ENCODE results near the gene LRRK1. TPM values are rescaled to one million over a fixed set of nuclear protein-coding genes. Genes with fewer than 3 reads are reported as not detected.

The LRRK1 gene
- total RNA-seq, 1 donor = 18.0 TPM

DNA sequence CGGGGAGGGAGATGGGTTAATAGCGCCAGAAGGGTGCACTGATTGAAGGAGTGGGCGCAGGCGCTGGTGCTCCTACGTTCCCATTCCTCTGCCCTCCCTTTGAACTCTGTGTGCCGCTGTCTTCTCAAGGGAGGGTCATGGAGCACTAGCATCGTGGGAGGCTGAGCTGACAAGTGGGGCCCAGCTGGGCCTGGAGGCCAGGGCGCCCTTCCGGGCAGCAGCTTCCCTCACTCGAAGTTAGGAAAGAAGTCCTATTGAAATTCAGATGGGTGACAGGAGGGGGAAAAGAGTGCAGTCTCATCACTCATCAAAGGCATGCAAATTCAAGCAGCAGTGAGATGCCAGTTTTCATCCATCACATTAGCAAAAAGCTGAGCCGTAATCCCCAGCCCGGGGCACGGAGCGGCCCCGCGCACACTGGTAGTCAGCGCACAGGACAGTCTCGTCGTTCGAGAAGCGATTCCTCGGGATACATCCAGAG lies 128.2 kb downstream of the LRRK1 start:
- TF ChIP-seq, protein P1, sequence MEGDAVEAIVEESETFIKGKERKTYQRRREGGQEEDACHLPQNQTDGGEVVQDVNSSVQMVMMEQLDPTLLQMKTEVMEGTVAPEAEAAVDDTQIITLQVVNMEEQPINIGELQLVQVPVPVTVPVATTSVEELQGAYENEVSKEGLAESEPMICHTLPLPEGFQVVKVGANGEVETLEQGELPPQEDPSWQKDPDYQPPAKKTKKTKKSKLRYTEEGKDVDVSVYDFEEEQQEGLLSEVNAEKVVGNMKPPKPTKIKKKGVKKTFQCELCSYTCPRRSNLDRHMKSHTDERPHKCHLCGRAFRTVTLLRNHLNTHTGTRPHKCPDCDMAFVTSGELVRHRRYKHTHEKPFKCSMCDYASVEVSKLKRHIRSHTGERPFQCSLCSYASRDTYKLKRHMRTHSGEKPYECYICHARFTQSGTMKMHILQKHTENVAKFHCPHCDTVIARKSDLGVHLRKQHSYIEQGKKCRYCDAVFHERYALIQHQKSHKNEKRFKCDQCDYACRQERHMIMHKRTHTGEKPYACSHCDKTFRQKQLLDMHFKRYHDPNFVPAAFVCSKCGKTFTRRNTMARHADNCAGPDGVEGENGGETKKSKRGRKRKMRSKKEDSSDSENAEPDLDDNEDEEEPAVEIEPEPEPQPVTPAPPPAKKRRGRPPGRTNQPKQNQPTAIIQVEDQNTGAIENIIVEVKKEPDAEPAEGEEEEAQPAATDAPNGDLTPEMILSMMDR (IDR thresholded peaks at IDR 0.05; ENCODE audit: insufficient read depth, low read length) = no peak
- no peak for DNase-seq (ENCODE audit: low read depth)

DNA sequence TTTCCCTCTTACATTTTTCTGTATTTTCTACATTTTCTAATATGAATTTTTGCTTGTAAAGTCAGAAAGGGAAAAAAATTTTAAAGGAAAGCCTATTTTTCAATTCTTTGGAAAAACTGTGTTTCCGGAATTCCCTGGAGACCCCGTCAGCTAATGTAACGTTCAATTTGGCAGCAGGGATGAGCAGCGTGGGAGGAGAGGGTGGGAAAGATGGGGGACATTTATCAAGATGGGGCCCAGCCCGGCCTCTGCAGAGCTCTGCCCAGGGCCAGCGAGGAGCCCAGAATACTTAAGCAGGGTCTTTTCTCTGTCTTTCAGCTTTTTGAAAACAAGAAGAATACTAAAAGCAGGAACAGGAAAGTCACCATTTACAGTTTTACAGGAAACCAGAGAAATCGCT lies 129.0 kb downstream of the LRRK1 start:
- H3K4me3 ChIP-seq (ENCODE audit: low read depth, low read length) = no peak overlapping the region
- TF ChIP-seq, protein P1 (IDR thresholded peaks at IDR 0.05; ENCODE audit: insufficient read depth, low read length) = no peak
- no peak for DNase-seq (ENCODE audit: low read depth)

More for the DNA sequence above, 128.2 kb downstream of the LRRK1 start:
- H3K4me3 ChIP-seq (ENCODE audit: low read depth, low read length) = no peak overlapping the region

DNA sequence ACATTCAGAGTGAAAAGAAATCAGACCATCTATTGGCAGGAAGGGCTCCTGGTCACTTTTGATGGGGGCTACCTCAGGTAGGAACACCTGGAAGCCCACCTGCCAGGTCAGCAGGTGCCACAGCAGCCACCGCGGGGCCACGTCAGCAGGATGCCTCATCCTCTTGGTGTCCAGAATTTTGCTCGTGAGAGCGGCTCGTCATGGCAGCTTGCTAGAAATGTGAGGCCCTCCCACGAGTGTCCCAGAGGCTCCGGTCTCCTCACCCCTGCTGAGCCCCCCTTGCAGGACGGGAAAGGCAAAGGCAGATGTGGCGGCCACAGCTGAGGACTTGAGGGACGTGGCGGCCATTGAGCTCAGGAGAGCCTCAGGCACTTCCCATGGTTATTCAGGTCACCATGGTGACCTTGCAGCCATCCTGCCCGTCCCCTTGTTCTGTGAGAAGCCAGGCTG lies 129.4 kb downstream of the LRRK1 start:
- no peak overlapping the region for H3K4me3 ChIP-seq (ENCODE audit: low read depth, low read length)
- DNase-seq (ENCODE audit: low read depth) = no peak
- TF ChIP-seq, protein P1 (IDR thresholded peaks at IDR 0.05; ENCODE audit: insufficient read depth, low read length) = no peak

DNA sequence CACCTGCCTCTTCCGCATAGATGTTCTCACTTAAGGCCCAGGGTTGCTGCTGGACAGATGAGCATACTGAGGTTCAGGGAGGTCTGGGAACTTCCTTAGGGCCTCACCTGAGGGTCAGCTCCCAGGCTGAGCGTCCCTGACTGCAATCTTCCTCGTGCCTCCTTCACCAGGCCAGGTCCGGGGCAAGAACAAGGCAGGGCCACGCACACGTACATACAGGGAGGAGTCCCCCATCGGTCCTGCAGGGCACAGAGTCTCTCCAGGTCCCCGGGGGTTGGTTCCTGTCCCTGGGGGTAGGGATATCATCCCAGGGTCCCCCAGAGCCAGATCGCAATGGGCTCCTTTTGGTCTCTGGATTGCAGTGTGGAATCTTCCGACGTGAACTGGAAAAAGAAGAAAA lies 130.1 kb downstream of the LRRK1 start:
- DNase-seq (ENCODE audit: low read depth) = no peak
- TF ChIP-seq, protein P1 (IDR thresholded peaks at IDR 0.05; ENCODE audit: insufficient read depth, low read length) = no peak

DNA sequence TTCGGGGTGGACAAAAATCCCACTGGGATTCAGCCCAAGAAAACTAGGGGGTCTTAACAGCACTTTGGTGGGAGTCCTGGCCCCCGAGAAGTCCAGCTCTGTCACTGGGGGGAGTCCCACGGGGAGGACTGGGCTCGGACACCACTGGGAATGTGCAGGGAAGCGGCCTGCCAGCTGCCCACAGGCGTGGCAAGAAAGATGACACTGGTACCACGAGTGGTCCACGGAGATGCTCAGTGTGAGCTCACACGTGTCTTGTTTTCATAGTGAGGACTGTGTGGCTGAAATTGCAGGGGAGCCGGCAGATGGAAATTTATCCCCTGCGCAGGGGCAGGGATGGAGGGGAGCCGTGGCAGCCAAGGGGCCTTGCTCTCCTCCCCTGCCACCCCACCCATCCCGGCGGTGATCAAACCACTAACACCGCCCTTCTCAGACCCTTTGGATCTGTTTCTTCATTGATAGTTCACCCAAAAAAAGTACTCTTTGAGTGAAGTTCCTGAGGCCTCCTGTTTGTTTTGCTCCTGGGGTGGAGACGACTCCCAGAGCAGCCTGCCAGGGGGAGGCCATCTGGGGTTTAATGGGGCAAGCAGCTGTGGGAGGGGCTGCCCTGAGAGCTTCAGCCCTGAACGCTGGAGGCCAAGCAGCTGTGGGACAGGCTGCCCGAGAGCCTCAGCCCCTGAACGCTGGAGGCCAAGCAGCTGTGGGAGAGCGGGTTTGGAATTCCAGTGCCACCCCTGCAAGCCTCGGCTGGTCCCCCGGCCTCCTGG lies 130.9 kb downstream of the LRRK1 start:
- TF ChIP-seq, protein P1 (IDR thresholded peaks at IDR 0.05; ENCODE audit: insufficient read depth, low read length) = no peak
- no peak for DNase-seq (ENCODE audit: low read depth)
- H3K4me3 ChIP-seq (ENCODE audit: low read depth, low read length) = no peak overlapping the region

More for the DNA sequence above, 130.1 kb downstream of the LRRK1 start:
- H3K4me3 ChIP-seq (ENCODE audit: low read depth, low read length) = no peak overlapping the region

DNA sequence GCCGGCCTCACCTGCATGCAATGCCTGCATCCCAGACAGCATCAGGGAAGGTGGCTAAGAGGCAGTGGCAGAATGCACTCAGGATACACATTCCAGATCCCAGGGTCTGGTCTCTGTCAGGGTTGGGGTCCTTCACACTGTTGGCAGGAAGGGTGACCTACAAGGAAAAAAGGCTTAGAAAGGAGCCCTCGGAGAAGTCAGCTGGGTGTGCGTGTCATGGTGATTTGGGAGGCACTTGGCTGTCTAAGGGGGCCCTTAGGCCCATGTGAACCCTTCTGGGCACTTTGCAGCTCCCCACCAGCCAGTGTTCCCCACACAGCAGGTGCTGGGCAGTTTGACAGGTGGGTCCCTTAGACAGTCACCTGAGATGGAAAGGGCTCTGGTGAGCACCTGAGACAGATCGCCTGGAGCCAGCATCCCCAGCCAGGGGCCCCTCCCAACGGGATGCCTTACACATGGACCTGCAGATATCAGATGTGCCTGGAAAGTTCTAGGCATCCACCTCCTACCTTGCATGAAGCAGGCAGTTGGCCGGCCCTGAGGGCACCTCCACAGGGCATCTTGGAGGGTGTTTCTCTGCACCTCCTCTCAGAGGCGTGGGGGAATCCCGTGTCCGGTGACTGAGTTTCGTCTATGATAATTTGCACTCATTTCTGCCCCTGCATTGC lies 131.6 kb downstream of the LRRK1 start:
- TF ChIP-seq, protein P1 (IDR thresholded peaks at IDR 0.05; ENCODE audit: insufficient read depth, low read length) = no peak
- H3K4me3 ChIP-seq (ENCODE audit: low read depth, low read length) = no peak overlapping the region
- no peak for DNase-seq (ENCODE audit: low read depth)

All from fibroblast of the aortic adventitia (primary cell).